ENCODE measurements around the gene OR5K4.

DNA sequence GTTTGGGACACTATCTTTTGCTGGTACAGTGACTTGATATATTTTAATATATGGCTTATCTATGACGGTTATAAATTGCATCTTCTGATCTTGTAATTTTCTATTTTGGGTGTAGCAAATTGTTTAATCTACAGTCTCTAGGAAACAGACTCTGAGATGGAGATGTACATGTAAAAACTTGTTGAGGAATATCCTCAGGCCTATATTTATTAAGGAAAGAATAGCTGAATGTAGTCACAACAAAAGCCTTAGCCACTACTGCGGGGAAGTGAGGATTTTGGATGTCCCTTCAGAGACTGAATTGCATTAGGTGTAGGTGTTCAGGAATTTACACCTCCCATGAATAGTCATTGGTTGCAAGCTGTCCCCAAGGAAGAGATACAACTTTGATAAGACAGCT is 23.0 kb downstream of the OR5K4 start:
- TF ChIP-seq POLR2AphosphoS5 (IDR thresholded peaks at IDR 0.05; ENCODE audit: low read depth, low read length) (no peak), POLR2A (IDR thresholded peaks at IDR 0.05; ENCODE audit: low read depth, low read length) (no peak), TAF1 (IDR thresholded peaks at IDR 0.05; ENCODE audit: borderline replicate concordance, low read depth, low read length) (no peak)
